Upper lobe of right lung (tissue), 1 donor: Measurements from ENCODE around the gene POU2F1. TPM values are rescaled to one million over a fixed set of nuclear protein-coding genes. Genes with fewer than 3 reads are reported as not detected.
A peak's percentile ranks its signal among the peaks of the same experiment; 100 is the strongest.

ENCODE experiments used
- ATAC-seq: fragments of 200-7000 bp; cut with Tn5 transposase; one replicate; pipeline ENCODE4 v1.9.1; 2020; ENCODE audit warnings: mild to moderate bottlenecking, moderate library complexity
- DNase-seq: peaks from one replicate; pipeline ENCODE4 v3.0.0-alpha.2; 2020
- H3K27ac ChIP-seq: fragments of 200-600 bp; one replicate; pipeline ENCODE4 v1.8.0; 2022
- H3K27me3 ChIP-seq: fragments of 200-600 bp; one replicate; pipeline ENCODE4 v1.8.0; 2022; ENCODE audit warnings: mild to moderate bottlenecking
- H3K36me3 ChIP-seq: fragments of 200-600 bp; one replicate; pipeline ENCODE4 v1.8.0; 2022
- H3K4me1 ChIP-seq: fragments of 200-600 bp; one replicate; pipeline ENCODE4 v1.8.0; 2022
- H3K4me3 ChIP-seq: fragments of 200-600 bp; one replicate; pipeline ENCODE4 v1.8.0; 2022; ENCODE audit warnings: mild to moderate bottlenecking
- H3K9me3 ChIP-seq: fragments of 200-600 bp; one replicate; pipeline ENCODE4 v1.8.0; 2022
- intact Hi-C: fragments of 100-400 bp; cut with DNase I; formaldehyde crosslinking; loops from one replicate; pipeline ENCODE4 v1.11.0; 2022
- total RNA-seq: library from RNA; stranded (reverse); fragmentation: NEBNext Ultra II Directional; extraction: Animal tissue kit (Norgen Biotek cat#: 25700); gene quantifications from one replicate; pipeline ENCODE4 v1.2.1, GENCODE V29; 2021
- TF ChIP-seq, protein P1 (sequence below): fragments of 200-600 bp; IDR thresholded peaks from one replicate; pipeline ENCODE4 v1.8.0; 2022; ENCODE audit warnings: antibody characterized with exemption
- donor health status: DM: no; HTN: yes; CAD: no; lungs with severe emphysema.

POU2F1 gene
- total RNA-seq, 1 donor from 2014 or later, result 15.3 TPM

DNA sequence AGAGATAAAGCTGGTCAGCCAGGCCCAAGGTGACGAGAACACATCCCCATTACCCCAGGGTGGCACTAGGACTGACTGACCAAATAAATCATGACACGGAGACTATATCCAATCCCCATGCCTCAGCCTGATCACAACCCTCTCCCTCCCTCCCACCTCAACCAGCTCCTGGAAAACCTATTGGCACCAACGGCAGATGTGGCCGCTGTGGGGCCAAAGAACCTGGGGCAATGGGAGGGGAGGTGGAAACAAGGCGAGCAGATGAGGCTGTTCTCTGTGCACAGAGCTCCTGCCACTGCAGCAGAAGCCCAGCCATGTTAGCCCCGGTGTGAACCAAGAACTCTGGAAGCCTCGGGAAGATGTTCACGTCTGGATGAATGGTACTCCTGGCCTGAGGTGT is 220.1 kb downstream of the POU2F1 start:
- DNase-seq (no peak), ATAC-seq (no peak)
- Histone ChIP-seq H3K9me3 (no peaks in the 10 kb centered on the region), H3K4me3 (no peak overlapping the region), H3K27me3 (peaks cover 8% of the 10 kb centered on the region), H3K36me3 (no peaks in the 10 kb centered on the region), H3K27ac (no peak overlapping the region), H3K4me1 (peaks cover 14% of the 10 kb centered on the region)
- TF ChIP-seq, protein P1, sequence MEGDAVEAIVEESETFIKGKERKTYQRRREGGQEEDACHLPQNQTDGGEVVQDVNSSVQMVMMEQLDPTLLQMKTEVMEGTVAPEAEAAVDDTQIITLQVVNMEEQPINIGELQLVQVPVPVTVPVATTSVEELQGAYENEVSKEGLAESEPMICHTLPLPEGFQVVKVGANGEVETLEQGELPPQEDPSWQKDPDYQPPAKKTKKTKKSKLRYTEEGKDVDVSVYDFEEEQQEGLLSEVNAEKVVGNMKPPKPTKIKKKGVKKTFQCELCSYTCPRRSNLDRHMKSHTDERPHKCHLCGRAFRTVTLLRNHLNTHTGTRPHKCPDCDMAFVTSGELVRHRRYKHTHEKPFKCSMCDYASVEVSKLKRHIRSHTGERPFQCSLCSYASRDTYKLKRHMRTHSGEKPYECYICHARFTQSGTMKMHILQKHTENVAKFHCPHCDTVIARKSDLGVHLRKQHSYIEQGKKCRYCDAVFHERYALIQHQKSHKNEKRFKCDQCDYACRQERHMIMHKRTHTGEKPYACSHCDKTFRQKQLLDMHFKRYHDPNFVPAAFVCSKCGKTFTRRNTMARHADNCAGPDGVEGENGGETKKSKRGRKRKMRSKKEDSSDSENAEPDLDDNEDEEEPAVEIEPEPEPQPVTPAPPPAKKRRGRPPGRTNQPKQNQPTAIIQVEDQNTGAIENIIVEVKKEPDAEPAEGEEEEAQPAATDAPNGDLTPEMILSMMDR, result no peak
- intact Hi-C loops, result loop anchor here (10.0 kb wide), 1 partner anchor 376 kb away; no protein-coding TSS in a partner anchor

DNA sequence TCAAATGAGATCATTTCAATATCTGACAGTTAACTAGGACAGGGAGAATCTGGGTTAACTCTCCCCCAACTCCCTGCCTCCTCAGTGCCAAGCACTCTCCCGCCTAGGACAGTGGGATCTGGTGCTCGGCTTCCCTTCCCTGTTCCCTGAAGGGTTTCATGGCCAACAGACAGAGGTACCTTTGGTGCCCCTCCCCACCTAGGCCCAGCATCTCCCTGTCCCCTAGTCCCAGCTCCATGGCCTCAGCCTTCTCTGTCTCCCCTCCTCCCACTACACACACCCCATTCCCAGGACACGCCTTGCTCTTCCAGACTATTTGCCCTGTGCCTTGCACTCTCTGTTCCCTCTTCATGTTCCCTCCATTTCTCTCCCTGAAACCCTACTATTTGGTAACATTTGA is 220.5 kb downstream of the POU2F1 start:
- no peak overlapping the region for H3K27ac ChIP-seq
- H3K4me1 ChIP-seq, result peaks cover 14% of the 10 kb centered on the region
- no peaks in the 10 kb centered on the region for H3K9me3 ChIP-seq
- ATAC-seq, result no peak
- intact Hi-C loops, result loop anchor here (10.0 kb wide), 1 partner anchor 376 kb away; no protein-coding TSS in a partner anchor
- H3K27me3 ChIP-seq, result peaks cover 8% of the 10 kb centered on the region
- H3K36me3 ChIP-seq, result no peaks in the 10 kb centered on the region
- TF ChIP-seq, protein P1, result no peak
- no peak overlapping the region for H3K4me3 ChIP-seq
- no peak for DNase-seq

DNA sequence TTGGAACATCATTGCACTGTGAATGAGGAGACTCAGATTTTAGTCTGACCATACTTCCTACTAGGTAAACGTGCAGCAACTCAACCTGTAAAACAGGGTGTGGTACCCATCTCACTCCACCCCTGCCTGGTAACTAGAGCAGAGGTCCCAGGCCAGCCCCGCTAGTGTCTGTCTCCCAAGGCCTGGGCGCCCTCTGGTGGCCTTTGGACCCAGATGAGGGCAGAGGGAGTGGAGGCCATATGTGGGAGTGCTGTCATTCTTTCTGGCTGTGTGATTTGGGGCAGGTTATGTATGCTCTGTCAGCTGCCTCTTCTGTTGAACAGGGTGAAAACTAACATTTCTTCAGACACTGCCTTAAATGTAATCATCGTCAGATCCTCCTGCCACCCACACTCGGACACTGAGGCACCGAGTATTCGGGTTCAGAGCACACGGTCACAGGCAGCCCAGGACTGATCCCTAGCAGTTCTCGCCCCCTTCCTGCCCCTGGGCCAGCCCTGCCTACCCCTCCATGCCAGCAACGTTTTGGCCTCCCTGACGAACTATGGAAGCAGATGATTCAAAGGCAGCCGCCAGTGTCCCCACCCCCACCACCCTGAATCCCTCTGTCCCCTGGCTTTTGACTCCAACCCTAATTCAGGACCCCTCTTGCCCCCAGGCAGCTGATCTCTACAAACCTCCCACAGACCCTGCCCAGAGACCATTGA is 221.6 kb downstream of the POU2F1 start:
- TF ChIP-seq, protein P1, result peak; percentile 92
- Histone ChIP-seq H3K27me3 (peaks cover 8% of the 10 kb centered on the region), H3K36me3 (no peaks in the 10 kb centered on the region), H3K4me1 (peaks cover 16% of the 10 kb centered on the region), H3K4me3 (no peak overlapping the region), H3K27ac (no peak overlapping the region), H3K9me3 (no peaks in the 10 kb centered on the region)
- intact Hi-C loops, result loop anchor here (10.0 kb wide), 1 partner anchor 377 kb away; no protein-coding TSS in a partner anchor
- ATAC-seq, result peak; percentile 96
- DNase-seq, result peak; percentile 93

DNA sequence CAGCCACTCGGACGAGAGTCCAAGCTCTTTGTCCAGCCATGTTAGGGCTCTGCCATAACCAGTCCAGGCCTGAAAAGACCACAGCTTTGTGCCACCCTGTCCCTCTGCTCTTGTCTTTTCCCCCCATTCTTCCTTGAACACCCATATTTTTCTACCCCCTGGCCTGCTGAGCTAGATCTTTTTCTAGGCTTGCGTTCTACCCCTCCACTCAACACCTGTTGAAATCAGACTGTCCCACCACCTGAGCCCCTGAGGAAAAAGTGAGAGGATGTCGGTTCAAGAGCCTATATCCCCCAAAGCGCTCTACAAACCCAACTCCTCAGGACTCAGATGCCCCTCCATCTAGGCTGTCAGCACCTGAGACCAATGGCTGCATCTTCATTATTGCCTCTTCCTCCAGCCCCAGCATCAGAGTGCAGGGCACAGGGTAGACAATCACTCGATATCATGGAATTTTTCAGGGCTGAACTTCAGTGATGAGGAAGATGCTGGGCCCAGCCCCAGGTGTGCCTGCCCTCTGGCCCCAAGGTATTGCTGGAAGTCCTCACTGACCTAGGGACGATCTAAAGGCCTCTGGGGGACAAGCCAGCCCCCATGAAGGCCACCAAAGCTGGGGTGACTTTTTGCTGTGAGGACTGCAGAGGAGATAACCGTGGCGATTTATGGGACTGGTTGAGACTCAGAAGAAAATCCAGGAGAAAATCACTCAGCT is 222.3 kb downstream of the POU2F1 start:
- H3K9me3 ChIP-seq, result no peaks in the 10 kb centered on the region
- no peak for DNase-seq
- H3K4me3 ChIP-seq, result no peak overlapping the region
- H3K27ac ChIP-seq, result no peak overlapping the region
- no peak for ATAC-seq
- TF ChIP-seq, protein P1, result no peak
- peaks cover 8% of the 10 kb centered on the region for H3K27me3 ChIP-seq
- no peaks in the 10 kb centered on the region for H3K36me3 ChIP-seq
- H3K4me1 ChIP-seq, result peaks cover 19% of the 10 kb centered on the region
- intact Hi-C loops, result loop anchor here (10.0 kb wide), 1 partner anchor 378 kb away; no protein-coding TSS in a partner anchor

DNA sequence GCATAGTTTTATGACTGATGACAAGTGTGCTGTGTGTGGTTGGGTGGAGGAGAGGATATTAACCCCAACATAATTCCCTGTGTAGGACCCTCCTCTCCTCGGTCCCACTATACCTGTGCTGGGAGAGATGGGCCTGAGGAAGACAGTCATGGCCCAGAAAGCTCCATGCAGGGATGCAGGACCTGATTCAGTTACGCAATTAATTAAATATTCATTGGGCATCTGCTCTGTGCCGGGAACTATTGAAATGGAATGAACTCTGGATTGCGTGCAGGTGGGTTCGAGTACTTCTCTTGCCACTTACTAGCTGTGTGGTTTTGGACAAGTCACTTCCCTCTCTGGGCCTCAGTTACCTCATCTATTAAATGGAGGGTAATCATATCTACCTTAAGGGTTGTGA is 223.1 kb downstream of the POU2F1 start:
- peaks cover 19% of the 10 kb centered on the region for H3K4me1 ChIP-seq
- H3K27me3 ChIP-seq, result peaks cover 8% of the 10 kb centered on the region
- no peaks in the 10 kb centered on the region for H3K36me3 ChIP-seq
- DNase-seq (no peak), ATAC-seq (no peak)
- TF ChIP-seq, protein P1, result no peak
- no peak overlapping the region for H3K4me3 ChIP-seq
- intact Hi-C loops, result loop anchor here (10.0 kb wide), 1 partner anchor 379 kb away; no protein-coding TSS in a partner anchor
- no peak overlapping the region for H3K27ac ChIP-seq
- no peaks in the 10 kb centered on the region for H3K9me3 ChIP-seq
